Heart left ventricle (tissue), 16 donors: Measurements from ENCODE around the gene MAPK10. TPM values are rescaled to one million over a fixed set of nuclear protein-coding genes. Genes with fewer than 3 reads are reported as not detected.

Experiments
- ATAC-seq, 4 donors: fragments of 200-7000 bp; cut with Tn5 transposase; one replicate each; pipeline ENCODE4 v1.9.1; 2020 to 2022; ENCODE audit warnings: moderate library complexity in 4 of 4, mild to moderate bottlenecking in 3 of 4, moderate number of reproducible peaks in 1 of 4
- DNase-seq, 5 donors: peaks; one replicate each; pipeline ENCODE4 v3.0.0-alpha.2; 2020
- H3K27ac ChIP-seq, 12 donors: fragments of 200-600 bp; sonication (generic) in 4 of 12; one replicate each; pipeline versions ENCODE4 v1.5.0 to v1.8.0; 2016 to 2022; ENCODE audit warnings: mild to moderate bottlenecking in 2 of 12
- H3K27me3 ChIP-seq, 9 donors: fragments of 200-600 bp; sonication (generic) in 2 of 9; one replicate each; pipeline versions ENCODE4 v1.5.1 to v1.8.0; 2016 to 2022; ENCODE audit warnings: mild to moderate bottlenecking in 3 of 9
- H3K36me3 ChIP-seq, 9 donors: fragments of 200-600 bp; sonication (generic) in 2 of 9; one replicate each; pipeline versions ENCODE4 v1.5.0 to v1.8.0; 2018 to 2022; ENCODE audit warnings: mild to moderate bottlenecking in 2 of 9
- H3K4me1 ChIP-seq, 12 donors: fragments of 200-600 bp; sonication (generic) in 4 of 12; one replicate each; pipeline versions ENCODE4 v1.5.0 to v1.8.0; 2016 to 2022; ENCODE audit warnings: mild to moderate bottlenecking in 3 of 12
- H3K4me3 ChIP-seq, 12 donors: fragments of 200-600 bp; sonication (generic) in 4 of 12; one replicate each; pipeline versions ENCODE4 v1.5.0 to v1.8.0; 2017 to 2022; ENCODE audit warnings: mild to moderate bottlenecking in 9 of 12, moderate library complexity in 4 of 12
- H3K9me3 ChIP-seq, 12 donors: fragments of 200-600 bp; sonication (generic) in 4 of 12; one replicate each; pipeline versions ENCODE4 v1.5.0 to v1.8.0; 2016 to 2022; ENCODE audit warnings: mild to moderate bottlenecking in 1 of 12
- CTCF ChIP-seq, 12 donors: fragments of 200-600 bp; sonication (generic) in 4 of 12; IDR thresholded peaks; one replicate each; pipeline versions ENCODE4 v1.5.0 to v1.8.0; 2018 to 2022; ENCODE audit warnings: antibody characterized with exemption in 12 of 12, mild to moderate bottlenecking in 5 of 12
- POLR2A ChIP-seq, 2 donors: fragments of 450-650 bp; IDR thresholded peaks; one replicate each; pipeline ENCODE4 v1.6.1; 2017; ENCODE audit warnings: antibody characterized with exemption in 2 of 2, mild to moderate bottlenecking in 2 of 2, moderate library complexity in 2 of 2
- WGBS, 4 donors: extraction: QIAGEN DNeasy Blood & Tissue Kit in 2 of 4; methylation state at CpG; one replicate each; pipeline versions ENCODE4 v1.1.5 to v1.1.7; 2013 to 2018; 5-methylcytosine and 5-hydroxymethylcytosine counted together
- intact Hi-C, 10 donors: fragments of 100-400 bp; cut with DNase I; formaldehyde crosslinking; loops; one replicate each; pipeline versions ENCODE4 v1.11.1 to v1.14.2; 2022
- polyA plus RNA-seq, 2 donors: library from polyadenylated mRNA; stranded (reverse); fragments of 200-250 nt; gene quantifications; one replicate each; pipeline ENCODE4 v1.2.3, GENCODE V29; 2013
- total RNA-seq, 9 donors: library from RNA; depleted of rRNA in 2 of 9; stranded (reverse); fragments of >200 nt in 2 of 9; fragmentation: NEBNext Ultra II Directional in 3 of 9; extraction: Animal tissue kit (Norgen Biotek cat#: 25700) in 3 of 9; gene quantifications; one replicate each; pipeline versions ENCODE4 v1.1.0 to v1.2.4, GENCODE V29; 2016 to 2023
- donor health status: ischemic (EF 13 %, LVEDD 7.1; RV severe dilation, severe dysfunction).
- donor health status: healthy with polysubstance abuse.
- donor health status: DM: no; HTN: yes; CAD: no.
- donor health status: DM: no; HTN: no; CAD: no.
- donor health status: ischemic (EF 25% LVEDD 6.9; RV normal size, moderate dysfunction).
- donor health status: ischemic (EF 25% LVEDD 5.7; RV mildly dilated, moderate dysfunction).
- donor health status: healthy.
- donor health status: DM: yes; HTN: yes; CAD: no.
- donor health status: ischemic (EF 35%, LVEDD 5.7; RV mildly dilated, moderate dysfunction).
- donor health status: nonischemic (EF 11% LVEDD 7.7; RV severe dilation, severe dysfunction).
- donor health status: DM: yes; HTN: yes; CAD: no.
- donor health status: PGD.
- donor health status: ischemic (EF 29% LVEDD 5.4; RV normal size, mild dysfunction).
- donor health status: nonischemic (EF 23%, LVEDD 6.1; RV moderate dilation, normal function).

MAPK10 gene
- total and polyA plus RNA-seq, 11 donors: 0.87 to 14.1 (median 2.7) TPM

GRCh38 chr4:85952972-85953650, 406.7 kb downstream of the MAPK10 start:
- peaks cover 0 to 20% (median 10%) of the 10 kb centered on the region in 12 donors for H3K4me1 ChIP-seq
- ATAC-seq (peak in 2 of 4 donors; percentile 9 to 74), DNase-seq (no peak)
- no peak for TF ChIP-seq POLR2A (IDR thresholded peaks at IDR 0.05)
- no peaks in the 10 kb centered on the region for H3K9me3 ChIP-seq
- no peaks in the 10 kb centered on the region for H3K27me3 ChIP-seq
- 60 to 77% (median 68%) methylated on average over 3 of the region's 3 CpGs for WGBS, 4 donors
- no peak overlapping the region for H3K27ac ChIP-seq
- H3K36me3 ChIP-seq: no peaks in the 10 kb centered on the region
- no peak overlapping the region for H3K4me3 ChIP-seq
- intact Hi-C loops: loop anchor here in 1 of 10 donors (10.0 kb wide), 1 partner anchor 368 kb away; no protein-coding TSS in a partner anchor

- Histone ChIP-seq H3K36me3 (no peaks in the 10 kb centered on the region), H3K4me3 (no peak overlapping the region), H3K9me3 (no peaks in the 10 kb centered on the region), H3K27me3 (no peaks in the 10 kb centered on the region), H3K27ac (no peak overlapping the region), H3K4me1 (peaks cover 0 to 20% (median 10%) of the 10 kb centered on the region in 12 donors)
- TF ChIP-seq CTCF (IDR thresholded peaks at IDR 0.05) (no peak), POLR2A (IDR thresholded peaks at IDR 0.05) (no peak)
- WGBS, 4 donors: 77 to 84% (median 80%) methylated on average over 3 of the region's 3 CpGs
- intact Hi-C loops: loop anchor here in 1 of 10 donors (10.0 kb wide), 1 partner anchor 368 kb away; no protein-coding TSS in a partner anchor
- DNase-seq (no peak), ATAC-seq (peak in 1 of 4 donors; percentile 57)
These were observed 407.3 kb downstream of the MAPK10 start for GRCh38 chr4:85952528-85952927.

- no peak overlapping the region for H3K27ac ChIP-seq
- H3K27me3 ChIP-seq: no peaks in the 10 kb centered on the region
- ATAC-seq (no peak), DNase-seq (no peak)
- TF ChIP-seq POLR2A (IDR thresholded peaks at IDR 0.05) (no peak), CTCF (IDR thresholded peaks at IDR 0.05) (no peak)
- intact Hi-C loops: loop anchor here in 1 of 10 donors (10.0 kb wide), 1 partner anchor 366 kb away; no protein-coding TSS in a partner anchor
- 79 to 84% (median 82%) methylated on average over 3 of the region's 3 CpGs for WGBS, 4 donors
- H3K9me3 ChIP-seq: no peaks in the 10 kb centered on the region
- H3K4me1 ChIP-seq: peaks cover 0 to 20% (median 10%) of the 10 kb centered on the region in 12 donors
- H3K36me3 ChIP-seq: no peaks in the 10 kb centered on the region
- H3K4me3 ChIP-seq: no peak overlapping the region
These were observed 408.8 kb downstream of the MAPK10 start for GRCh38 chr4:85951099-85951498.

- no peak for DNase-seq
- ATAC-seq: no peak
- Histone ChIP-seq H3K36me3 (peaks cover 0 to 5% (median 0%) of the 10 kb centered on the region in 9 donors), H3K27me3 (no peaks in the 10 kb centered on the region), H3K4me3 (no peak overlapping the region), H3K4me1 (peaks cover 0 to 2% (median 0%) of the 10 kb centered on the region in 12 donors), H3K9me3 (peaks cover 0 to 5% (median 0%) of the 10 kb centered on the region in 12 donors), H3K27ac (no peak overlapping the region)
- intact Hi-C loops: no loop called here
- no peak for TF ChIP-seq CTCF (IDR thresholded peaks at IDR 0.05)
- no peak for TF ChIP-seq POLR2A (IDR thresholded peaks at IDR 0.05)
These were observed 413.0 kb downstream of the MAPK10 start for GRCh38 chr4:85946821-85947220.
